GM19452 (cell line): ENCODE data around the gene ARSK.
A peak's percentile ranks its signal among the peaks of the same experiment; 100 is the strongest.
"Not testable (repeated sequence)": the region's sequence is repeated elsewhere in the genome, so short reads cannot be mapped to it uniquely, and the experiment has no call there.

Experiments
- ATAC-seq: cut with Tn5 transposase; IDR thresholded peaks from one replicate; pipeline ENCODE4 v1.9.1; 2021; ENCODE audit not compliant: unreplicated experiment

The ARSK gene

DNA sequence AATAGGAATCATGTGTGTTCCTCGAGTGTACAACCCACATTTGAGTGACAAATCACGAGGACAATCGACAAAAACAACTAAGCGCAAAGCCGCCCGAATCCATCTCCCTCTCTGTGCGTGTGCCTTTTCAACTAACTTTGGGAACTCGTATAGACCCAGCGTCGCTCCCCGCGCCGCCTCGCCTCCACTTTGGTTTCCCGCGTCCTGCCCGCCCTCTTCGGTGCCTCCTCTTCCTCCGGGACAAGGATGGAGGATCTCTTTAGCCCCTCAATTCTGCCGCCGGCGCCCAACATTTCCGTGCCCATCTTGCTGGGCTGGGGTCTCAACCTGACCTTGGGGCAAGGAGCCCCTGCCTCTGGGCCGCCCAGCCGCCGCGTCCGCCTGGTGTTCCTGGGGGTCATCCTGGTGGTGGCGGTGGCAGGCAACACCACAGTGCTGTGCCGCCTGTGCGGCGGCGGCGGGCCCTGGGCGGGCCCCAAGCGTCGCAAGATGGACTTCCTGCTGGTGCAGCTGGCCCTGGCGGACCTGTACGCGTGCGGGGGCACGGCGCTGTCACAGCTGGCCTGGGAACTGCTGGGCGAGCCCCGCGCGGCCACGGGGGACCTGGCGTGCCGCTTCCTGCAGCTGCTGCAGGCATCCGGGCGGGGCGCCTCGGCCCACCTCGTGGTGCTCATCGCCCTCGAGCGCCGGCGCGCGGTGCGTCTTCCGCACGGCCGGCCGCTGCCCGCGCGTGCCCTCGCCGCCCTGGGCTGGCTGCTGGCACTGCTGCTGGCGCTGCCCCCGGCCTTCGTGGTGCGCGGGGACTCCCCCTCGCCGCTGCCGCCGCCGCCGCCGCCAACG, 65.3 kb downstream of the ARSK start, which contains the start of gene GPR150:
TSS of gene GPR150 (plus strand) at position 58 of the 840 bp plus-strand sequence. CDS start at position 247, 189 bp downstream.
- peak; percentile 65 for ATAC-seq

DNA sequence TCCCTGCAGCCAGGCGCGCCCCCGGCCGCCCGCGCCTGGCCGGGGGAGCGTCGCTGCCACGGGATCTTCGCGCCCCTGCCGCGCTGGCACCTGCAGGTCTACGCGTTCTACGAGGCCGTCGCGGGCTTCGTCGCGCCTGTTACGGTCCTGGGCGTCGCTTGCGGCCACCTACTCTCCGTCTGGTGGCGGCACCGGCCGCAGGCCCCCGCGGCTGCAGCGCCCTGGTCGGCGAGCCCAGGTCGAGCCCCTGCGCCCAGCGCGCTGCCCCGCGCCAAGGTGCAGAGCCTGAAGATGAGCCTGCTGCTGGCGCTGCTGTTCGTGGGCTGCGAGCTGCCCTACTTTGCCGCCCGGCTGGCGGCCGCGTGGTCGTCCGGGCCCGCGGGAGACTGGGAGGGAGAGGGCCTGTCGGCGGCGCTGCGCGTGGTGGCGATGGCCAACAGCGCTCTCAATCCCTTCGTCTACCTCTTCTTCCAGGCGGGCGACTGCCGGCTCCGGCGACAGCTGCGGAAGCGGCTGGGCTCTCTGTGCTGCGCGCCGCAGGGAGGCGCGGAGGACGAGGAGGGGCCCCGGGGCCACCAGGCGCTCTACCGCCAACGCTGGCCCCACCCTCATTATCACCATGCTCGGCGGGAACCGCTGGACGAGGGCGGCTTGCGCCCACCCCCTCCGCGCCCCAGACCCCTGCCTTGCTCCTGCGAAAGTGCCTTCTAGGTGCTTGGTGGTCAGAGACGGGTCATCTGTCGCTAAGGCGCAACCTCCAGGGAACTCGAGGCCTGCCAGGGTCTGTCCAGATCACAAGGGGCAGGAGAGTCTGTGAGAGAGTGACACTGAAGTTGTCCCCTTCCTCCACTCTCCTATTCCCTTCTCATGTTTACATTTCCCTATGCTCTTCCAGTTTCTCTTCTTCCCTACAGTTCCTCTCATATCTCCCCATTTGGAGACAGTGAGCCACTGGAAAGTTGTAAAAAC, 66.3 kb downstream of the ARSK start:
- peak; percentile 42 for ATAC-seq

DNA sequence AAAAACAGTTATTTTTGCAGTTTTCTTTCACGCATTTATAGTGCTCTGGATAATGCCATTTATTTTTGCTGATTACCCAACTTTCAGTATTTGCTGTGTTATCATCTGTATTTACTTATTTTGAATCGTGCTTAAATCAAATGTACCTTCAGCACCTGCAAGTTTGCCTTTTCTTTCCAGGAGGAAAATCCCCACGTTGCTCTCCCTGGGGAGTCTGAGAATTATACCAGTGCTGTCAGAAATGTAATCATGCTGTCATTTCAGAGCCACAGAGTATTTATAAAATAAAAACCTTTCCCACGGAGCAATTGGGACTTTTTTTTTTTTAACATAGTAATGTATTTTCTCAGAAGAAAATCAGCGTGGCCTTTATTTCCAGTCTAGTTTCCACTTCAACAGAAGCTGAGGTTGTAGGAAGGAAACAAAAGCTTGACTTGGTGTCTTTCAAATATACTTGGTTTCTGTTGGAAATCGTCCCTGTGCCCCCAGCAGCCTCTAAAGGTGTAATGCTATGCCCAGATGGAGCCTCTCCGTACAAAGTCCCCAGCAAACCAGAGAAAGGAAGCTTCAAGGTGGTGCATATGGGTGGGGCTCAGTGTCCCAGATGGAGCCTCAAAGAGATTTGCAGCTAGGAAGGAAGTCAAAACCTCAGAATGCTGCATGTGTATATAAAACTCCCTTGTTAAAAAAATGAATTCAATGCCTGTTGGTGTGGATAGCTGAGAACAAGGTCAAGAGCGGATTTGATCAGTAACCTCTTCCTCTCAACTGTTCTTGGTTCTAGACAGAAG, 67.1 kb downstream of the ARSK start:
- ATAC-seq, result no peak

DNA sequence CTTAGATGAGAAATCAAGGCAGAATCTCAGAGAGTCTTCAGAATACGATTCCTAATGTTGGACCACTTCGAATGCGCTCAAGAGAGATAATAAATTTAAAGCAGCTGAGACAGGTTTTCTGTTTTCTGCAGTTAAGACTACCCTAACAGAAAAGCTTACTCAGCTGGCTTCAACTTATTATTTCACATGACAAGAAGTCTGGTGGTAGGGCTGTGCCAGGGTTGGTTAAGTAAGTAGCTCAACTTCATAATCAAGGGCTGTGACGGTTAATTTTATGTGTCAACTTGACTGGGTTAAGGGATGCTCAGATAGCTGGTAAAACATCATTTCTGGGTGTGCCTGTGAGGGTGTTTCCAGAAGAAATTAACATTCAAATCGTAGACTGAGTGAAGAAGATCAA, 68.8 kb downstream of the ARSK start:
- ATAC-seq, result no peak

DNA sequence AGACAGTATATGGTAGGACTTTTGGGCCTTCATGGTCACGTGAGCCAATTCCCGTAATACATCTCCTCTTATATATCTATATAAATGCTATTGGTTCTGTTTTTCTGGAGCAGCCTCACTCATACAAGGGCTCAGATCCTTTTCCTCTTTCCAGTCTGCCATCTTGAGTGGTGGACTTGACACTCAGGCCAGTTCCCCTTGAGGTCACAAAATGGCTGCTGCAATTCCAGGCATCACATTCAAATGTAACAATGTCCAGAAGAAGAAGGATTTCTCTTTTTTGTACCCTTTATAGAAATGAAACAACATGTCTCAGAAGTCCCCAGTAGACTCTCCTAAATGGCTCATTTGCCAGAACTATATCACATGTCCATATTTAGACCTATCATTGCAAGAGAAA, 69.5 kb downstream of the ARSK start:
- ATAC-seq, result no peak

DNA sequence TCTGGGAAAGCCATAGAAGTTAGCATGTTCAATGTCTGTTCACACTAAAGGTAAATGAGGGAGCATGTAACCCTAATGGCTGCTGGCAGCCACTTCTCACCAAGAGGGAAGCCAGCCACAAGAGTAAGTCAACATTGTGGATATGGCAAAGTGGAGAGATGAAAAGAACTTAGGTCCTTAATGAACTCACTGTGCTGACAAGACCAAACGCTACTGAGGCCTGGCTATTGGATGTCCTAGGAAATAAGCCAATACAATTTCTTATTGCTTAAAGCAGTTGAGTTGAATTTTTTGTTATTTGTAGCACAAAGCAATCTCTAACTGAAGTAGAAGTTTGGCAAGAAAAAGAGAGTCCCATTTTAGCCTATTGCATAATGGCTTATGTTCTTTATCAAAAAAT, 71.8 kb downstream of the ARSK start:
- no peak for ATAC-seq

DNA sequence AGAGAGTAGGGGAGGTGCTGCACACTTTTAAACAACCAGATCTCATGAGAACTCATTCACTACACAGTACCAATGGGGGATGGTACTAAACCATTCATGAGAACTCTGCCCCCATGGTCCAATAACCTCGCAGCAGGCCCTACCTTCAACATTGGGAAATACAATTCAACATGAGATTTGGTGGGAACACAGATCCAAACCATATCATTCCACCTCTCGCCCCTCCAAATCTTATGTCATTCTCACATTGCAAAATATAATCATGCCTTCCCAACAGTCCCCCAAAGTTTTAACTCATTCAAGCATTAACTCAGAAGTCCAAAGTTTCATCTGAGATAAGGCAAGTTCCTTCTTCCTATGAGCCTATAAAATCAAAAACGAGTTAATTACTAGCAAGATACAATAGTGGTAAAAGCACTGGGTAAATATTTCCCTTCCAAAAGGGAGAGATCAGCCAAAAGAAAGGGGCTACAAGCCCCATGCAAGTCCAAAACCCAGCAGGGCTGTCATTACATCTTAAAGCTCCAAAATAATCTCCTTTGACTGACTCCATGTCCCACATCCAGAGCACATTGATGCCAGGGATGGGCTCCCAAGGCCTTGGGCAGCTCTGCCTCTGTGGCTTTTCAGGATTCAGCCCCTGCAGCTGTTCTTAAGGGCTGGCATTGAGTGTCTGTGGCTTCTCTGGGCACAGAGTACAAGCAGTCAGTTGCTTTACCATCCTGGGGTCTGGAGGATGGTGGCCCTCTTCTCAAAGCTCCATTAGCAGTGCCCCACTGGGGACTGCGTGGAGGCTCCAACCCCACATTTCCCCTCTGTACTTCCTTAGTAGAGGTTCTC, 73.3 kb downstream of the ARSK start:
- ATAC-seq, result no peak

DNA sequence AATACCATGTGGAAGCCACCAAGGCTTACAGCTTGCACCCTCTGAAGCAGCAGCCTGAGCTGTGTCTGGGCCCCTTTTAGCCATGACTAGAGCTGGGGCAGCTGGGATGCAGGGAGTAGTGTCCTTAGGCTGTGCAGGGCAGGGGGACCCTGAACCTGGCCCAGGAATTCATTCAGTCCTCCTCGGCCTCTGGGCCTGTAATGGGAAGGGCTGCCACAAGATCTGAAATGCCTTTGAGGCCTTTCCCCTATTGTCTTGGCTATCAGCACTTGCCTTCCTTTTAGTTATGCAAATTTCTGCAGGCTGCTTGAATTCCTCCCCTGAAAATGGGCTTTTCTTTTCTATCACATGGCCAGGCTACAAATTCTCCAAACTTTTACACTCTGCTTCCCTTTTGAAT, 74.0 kb downstream of the ARSK start:
- ATAC-seq, result no peak

DNA sequence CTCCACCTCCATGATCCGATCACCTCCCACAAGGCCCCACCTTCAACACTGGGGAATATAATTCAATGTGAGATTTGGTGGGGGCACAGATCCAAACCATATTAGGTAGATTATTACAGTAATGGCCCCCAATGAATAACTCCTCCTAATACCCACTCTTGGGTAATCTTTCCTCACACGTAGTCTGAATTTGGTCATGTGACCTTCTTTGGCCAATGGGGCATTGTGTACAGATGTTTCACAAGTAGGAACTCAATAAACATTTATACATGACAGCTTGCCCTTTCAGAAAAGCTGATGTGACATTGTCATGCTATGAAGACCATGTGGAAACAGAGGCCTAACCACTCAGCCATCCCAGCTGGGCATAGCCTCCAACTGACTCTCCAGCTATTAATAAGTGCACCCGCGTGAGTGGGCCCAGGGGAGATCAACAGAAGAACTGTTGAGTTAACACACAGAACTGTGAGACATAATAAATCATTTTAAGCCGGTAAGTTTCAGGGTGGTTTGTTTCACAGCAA, 75.6 kb downstream of the ARSK start:
- no peak for ATAC-seq

DNA sequence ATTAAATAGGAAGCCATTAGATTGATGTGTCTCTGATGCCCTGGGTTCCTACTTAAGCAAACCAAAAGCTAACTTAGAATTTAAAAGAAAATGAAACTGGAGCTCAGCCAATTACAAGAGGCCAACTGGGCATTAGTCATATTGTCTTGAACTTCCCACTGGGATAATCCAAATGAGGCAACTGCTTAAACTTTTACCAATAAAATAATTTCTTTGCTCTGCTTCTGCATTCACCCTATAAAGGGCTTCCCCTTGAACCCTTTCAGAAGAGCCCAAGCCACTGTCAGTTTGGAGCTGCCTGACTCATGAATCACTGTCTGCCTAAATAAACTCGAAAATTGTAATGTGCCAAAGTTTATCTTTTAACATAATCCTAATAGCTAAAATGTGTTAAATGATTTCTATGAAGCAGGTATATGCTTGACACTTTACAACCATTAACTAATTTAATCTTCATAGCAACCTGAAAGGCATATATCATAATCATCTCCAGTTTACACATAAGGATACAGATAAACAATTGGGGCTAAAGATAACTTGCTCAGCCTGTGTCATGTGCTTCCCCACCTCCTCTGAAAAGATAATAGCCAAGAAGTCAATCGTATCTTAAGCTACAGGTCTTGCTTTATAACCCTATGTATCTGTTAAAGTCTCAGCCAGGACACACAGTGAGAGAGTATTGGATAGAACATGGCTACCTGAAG, 76.5 kb downstream of the ARSK start:
- peak; percentile 15 for ATAC-seq

DNA sequence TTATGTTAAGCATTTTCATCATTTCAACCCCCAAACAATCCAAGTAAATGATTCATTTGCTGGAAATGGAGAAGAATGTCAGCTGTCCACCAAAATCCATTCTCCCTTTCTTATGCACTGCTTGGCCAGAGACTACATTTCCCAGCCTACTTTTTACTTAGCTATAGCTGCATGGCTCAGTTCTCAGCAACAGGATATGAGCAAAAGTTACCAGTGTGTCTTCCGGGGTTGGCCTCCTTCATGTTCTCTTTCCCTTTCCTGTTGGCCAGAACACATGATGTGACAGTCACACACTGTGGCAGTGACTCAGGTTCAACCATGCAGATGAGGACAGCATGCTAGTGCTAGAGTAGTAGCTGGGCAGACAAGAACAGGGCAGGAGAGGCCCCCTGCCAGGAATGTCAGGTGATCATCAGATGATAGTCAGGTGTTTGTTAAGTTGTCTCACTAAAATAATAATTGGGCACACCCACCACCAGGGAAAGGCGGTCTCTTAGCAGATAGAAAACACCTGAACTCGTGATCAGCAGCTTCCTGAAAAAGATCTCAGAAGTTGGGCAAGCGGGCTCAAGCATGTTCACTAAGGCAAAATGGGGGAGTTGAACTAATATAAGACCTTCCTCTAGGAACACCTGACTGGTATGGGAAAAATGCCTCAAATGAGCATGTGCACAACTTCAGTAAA, 77.2 kb downstream of the ARSK start:
- ATAC-seq, result peak; percentile 96

DNA sequence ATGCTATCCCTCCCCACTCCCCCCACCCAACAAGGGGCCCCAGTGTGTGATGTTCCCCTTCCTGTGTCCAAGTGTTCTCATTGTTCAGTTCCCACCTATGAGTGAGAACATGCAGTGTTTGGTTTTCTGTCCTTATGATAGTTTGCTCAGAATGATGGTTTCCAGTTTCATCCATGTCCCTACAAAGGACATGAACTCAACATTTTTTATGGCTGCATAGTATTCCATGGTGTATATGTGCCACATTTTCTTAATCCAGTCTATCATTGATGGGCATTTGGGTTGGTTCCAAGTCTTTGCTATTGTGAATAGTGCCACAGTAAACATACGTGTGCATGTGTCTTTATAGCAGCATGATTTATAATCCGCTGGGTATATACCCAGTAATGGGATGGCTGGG, 78.0 kb downstream of the ARSK start:
- ATAC-seq, result not testable (repeated sequence)

DNA sequence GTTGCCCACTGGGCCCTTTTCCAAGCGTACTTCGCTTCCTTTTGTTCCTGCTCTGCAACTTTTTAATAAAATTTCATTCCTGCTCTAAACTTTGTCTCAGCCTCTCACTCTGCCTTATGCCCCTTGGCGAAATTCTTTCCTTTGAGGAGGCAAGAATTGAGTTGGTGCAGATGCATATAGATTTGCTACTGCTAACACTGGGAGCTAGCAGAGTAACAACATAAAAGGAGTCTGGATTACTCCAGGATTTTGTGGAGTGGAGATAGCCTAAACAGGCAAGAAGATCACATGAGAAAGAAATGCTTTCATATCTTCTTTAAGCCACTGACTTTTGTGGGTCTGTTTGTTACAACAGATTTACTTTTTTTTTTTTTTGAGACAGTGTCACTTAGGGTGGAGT, 78.8 kb downstream of the ARSK start:
- ATAC-seq, result no peak

DNA sequence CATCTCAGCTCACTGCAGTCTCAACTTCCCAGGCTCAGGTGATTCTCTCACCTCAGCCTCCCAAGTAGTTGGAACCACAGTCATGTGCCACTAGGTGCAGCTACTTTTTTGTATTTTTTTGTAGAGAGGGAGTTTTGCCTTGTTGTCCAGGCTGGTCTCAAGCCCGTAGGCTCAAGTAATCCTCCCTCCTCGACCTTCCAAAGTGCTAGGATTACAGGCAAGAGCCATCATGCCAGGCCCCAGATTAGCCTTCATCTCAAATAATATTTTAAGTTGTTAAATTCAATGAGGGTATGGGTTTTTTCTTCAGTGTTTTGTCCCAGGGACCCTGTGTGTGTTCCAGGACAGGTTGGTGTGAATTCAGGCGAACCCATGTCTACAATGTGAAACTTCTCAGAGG, 79.2 kb downstream of the ARSK start:
- no peak for ATAC-seq

DNA sequence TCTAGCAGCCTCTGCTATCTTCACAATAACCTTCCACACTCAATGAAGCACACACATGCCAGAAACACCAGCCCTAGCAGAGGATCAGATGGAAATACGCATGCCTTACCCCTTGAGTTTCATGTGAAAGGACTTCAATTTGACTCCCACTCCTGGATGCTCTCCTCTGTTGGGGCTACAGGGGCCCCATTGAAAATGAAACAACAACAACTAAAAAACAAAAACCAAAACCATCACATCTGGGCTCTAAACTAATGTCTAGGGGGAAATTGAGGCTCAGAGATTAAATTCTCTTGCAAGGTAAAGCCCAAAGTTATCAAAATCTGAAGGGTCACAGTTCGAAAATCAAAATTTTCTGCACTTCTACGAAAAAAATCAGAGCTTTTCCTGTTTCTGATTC, 83.7 kb downstream of the ARSK start:
- ATAC-seq, result no peak

DNA sequence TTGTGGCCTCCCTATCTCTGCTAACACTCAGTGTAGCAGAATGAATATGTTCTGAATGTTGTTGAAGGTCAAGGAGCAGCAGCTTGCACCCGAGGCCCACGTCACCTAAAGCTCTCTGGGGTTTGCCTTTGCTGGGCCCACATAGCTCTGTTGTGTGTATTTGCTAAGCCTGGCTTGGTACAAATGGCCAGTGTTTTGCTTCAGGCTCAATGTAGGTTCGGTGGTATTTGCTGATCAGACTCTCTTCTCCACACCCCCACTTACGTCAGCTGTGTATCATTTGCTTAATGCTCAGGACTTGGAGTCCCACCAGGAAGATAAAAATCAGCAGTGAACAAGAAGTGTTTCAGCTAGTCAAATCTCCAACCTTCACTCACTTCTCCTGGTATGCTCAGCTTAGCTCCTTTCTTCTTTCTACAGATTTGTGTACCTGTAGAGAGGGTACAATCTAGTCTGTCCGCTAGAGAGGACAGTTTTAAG, 86.9 kb downstream of the ARSK start:
- no peak for ATAC-seq

DNA sequence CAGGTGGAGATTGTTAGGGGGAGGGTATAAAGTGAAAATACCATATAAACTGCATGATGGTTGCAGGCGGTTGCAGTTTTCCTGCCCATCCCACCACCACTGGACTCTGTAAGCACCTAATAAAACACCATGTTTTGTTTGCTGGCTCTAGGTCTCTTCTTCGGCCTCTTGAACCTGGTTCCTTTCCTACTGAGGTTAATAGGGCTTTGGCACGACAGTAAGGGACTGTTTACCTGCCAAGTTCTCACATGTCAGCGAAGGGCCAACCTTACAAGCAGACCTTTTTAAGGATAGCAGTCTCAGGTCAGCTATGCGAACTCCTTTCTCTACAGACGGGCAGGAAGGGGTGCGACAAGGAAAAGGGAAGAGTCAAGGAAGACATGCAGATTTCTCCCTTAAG, 88.3 kb downstream of the ARSK start:
- ATAC-seq, result no peak

DNA sequence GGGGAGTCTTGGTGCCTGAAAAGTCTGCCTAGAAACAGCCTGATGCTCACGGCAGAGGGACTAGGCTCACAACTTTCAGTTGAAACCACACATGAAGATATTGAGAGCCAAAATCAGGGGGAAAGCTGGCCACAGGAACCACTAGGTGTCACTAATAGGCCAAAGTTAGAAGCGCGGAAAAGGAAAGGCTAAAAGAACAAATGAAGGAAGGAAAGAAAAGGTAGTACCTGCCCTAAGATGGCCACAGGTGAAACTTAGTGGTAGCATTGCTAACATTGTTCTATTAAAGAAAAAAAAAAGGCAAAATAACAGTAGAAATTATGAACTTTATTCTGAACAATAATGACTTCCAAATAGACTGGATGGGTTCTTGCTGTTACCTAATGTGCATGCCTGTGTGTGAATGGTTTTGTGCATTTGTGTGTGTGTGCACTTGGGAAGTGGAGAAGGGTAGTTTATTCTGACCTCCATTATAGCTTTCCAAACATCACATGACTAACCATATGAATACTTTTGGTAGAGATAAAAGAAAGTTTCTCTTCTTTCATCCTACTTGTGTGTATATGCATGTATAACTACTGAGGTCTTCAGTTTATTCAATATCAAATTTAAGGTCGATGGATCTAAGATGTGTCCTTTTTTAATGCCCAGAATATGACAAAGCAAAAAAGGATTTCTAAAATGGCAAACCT, 89.6 kb downstream of the ARSK start:
- peak; percentile 24 for ATAC-seq
